ENCODE data around the gene PLEKHM3.
"Not testable (repeated sequence)": the region's sequence is repeated elsewhere in the genome, so short reads cannot be mapped to it uniquely, and the experiment has no call there.

PLEKHM3 gene

DNA sequence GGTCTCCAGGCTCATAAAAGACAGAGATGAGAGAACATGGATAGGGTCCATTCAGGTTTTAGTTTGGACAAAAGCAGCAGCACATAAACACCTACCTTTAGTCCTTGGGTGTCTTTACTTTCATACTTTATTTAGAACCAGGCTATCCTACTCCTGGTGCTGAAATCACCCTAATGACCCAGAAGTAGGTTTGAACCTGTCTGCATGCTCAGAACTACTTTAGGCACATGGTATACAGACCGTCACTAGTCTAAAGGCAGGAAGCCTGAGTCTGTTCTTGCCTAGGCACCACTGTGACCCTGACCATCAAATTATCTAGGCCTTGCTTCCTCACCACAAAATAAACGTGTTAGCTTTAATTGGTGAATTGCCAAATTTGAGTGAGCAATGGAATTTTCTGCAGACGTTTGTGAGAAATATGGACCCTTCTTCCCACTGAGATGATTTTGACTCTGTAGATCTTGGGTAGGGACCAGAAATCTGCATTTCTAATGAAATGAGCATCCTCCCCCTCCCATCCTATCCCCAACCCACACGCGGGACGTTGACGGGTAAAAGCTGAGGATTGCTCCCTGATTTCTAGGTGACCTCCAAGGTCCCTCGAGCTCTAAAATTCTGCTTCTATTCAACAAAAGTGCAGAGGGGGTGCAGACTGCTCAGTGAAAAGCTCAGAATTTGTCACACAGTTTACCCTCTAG lies 75.1 kb downstream of the PLEKHM3 start:
- no peak for DNase-seq (ENCODE audit: low read depth)

DNA sequence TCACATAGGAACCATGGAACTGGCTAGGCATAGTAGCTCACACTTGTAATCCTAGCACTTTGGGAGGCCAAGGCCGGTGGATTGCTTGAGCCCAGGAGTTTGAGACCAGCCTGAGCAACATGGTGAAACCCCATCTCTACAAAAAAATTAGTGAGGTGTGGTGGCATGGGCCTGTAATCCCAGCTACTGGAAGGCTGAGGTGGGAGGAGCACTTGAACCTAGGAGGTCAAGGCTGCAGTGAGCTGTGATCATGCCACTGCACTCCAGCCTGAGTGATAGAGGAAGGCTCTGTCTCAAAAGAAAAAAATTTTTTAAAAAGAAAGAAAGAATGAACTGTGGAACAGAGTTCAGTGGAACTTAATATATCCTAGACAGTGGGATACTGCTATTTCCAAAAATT lies 76.1 kb downstream of the PLEKHM3 start:
- DNase-seq (ENCODE audit: low read depth): not testable (repeated sequence)

DNA sequence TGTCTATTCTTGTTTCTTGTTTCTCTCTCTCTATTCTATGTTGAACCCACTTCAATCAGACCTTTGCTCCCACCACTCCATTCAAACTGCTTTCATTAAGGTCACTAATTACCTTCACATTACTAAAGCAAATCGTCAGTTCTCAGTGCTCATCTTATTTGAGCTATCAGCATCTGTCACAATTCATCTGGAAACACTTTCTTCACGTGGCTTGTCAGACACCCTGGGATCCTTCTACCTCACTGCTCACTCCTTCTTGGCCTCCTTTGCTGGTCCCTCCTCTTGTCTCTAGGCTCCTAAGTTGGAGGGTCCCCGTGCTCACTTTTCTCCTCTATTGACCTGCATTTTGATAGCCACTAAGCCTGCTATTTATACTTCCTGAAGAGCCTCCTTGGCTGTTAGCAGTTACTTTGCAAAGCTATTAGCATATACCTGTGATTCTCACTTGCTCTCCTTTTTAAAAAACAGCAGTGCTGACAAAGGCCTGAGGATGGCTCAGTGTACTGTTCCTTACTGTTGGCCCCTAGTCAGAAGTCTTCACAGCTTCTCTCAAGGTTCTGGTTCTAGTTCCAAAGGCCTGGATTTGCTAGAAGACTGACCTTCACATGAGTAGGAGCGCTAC lies 80.2 kb downstream of the PLEKHM3 start:
- DNase-seq (ENCODE audit: low read depth): no peak

DNA sequence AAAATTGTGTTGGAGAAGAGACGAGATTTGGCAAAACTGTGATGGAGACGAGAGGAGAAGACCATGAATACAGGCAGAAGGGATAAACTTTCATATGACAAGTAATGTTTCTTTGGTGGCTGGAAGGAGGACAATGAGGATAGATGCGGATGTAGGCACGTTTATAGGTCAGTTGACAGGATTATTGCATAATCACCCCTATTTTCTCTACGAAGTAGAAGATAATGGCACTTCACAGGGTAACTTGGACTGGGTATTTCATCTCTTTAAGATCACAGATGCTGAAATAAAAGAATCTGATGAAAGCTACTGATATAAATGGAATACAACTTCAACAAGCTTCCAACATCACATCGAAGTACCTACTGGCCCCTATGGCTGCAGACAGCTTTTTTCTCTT lies 81.0 kb downstream of the PLEKHM3 start:
- DNase-seq (ENCODE audit: low read depth): no peak

DNA sequence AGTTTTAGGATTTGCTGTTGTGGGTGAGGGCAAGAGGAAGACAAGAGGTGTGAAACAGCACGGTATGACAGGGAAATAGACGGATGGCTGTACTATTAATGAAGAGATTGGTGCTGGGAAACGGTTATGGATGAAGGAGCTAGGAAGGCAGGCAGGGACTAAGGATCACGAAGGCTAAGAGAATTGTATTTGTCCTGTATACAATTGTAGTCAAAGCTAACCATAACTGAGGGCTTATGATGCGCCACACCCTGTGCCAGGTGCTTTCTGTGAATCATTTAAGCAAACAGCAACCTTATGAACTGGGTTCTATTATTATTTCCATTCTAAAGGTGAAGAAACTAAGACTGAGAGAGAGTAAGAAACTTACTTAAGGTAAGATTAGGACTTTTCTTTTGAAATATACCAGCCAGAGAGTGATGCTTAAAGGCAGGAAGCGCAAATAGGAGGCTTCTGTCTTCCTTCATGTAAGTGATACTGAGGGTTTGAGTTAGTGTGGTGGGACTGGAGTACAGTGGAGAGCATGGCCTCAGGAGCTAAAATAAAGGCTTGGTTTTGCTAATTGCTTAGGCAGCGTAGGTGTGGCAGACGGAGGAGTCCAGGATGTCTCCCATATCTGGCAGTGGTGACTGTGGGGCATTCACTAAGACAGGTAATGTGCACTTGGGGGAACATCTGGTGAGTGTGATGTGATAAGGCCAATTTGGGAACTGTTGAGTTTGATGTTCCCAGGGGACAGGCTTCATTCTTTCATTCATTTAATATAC lies 85.8 kb downstream of the PLEKHM3 start:
- no peak for DNase-seq (ENCODE audit: low read depth)

DNA sequence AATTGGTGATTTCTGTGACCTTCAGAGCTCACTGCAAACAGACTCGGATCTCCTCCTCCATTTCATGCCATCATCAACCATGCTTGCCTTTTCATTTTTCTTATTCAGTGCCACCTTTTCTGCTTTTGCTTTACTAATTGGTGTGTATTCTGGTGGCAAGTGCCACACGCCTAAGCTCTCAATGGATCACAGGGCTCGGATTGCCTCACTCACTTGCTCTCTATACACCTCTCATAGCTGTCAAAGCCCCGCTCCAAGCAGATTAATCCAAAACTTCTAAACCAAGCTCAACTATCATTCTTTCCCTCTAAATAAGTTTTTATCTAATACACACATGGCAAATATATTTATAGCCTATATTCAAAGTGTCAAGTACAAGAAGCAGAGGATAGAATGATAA lies 86.4 kb downstream of the PLEKHM3 start:
- DNase-seq (ENCODE audit: low read depth): no peak

DNA sequence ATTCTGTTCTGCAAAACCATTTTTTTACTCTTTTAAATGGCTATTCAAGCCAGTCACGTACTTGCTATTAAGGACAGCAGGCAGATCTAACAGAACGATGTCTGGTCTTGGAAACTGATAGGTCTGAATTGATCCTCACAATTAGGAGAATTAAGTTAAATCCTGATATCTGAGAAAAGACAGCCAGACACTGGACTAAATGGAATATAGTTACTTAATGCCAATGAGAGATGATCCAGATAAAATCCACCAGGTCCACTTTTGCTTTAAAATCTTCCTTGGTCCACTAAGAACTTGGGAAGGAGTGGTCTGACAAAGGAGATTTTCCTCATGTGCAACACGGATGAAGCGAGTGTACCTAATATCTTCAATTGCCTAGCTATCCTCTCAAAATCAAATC lies 86.9 kb downstream of the PLEKHM3 start:
- DNase-seq (ENCODE audit: low read depth): no peak

DNA sequence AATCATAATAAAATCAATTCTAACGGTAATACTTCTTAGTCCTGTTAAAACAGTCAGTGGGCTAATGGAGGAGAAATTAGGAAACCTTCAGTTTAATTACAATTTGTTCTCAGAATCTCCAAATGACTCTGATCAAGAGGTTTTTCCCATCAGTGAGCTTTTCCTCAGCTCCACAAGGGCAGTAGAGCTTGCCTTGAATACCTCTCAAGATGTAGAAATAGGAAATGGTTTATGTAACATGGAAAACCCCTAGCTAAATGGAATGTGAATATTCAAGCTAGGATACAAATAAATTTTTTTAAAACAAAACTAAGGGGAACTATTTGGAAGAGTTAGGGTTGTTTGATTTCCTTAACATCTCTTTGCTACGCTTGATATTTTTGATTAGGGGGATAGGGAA lies 87.5 kb downstream of the PLEKHM3 start:
- no peak for DNase-seq (ENCODE audit: low read depth)

DNA sequence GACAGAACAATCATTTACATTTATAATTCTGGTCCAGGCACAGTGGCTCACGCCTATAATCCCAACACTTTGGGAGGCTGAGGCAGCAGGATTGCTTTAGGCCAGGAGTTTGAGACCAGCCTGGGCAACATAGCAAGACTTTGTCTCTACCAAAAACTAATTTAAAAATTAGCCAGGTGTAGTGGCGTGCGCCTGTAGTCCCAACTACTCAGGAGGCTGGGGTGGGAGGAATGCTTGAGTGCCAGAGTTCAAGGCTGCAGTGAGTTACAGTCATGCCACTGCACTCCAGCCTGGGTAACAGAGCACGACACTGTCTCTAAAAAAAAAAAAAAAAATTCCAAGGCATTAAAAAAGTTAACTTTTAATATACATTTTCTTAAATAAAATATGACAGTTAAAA lies 88.1 kb downstream of the PLEKHM3 start:
- DNase-seq (ENCODE audit: low read depth): no peak

DNA sequence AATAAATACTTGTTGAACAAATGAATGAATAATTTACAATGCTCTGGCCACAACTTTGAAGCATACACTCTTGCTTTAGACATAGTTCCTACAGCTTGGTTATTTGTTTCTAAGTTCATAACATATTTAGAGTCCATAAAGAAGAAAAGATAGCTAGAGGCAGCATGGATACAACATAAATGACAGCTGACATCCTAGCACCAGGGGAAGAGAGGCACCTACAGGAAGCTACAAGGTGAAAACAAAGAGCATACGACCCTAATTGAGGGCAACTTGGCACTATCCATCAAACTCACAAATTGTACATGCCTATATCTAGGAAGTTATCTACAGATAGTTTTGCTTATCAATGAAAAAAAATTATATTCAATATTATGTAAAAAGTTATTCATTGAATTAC lies 88.9 kb downstream of the PLEKHM3 start:
- no peak for DNase-seq (ENCODE audit: low read depth)

DNA sequence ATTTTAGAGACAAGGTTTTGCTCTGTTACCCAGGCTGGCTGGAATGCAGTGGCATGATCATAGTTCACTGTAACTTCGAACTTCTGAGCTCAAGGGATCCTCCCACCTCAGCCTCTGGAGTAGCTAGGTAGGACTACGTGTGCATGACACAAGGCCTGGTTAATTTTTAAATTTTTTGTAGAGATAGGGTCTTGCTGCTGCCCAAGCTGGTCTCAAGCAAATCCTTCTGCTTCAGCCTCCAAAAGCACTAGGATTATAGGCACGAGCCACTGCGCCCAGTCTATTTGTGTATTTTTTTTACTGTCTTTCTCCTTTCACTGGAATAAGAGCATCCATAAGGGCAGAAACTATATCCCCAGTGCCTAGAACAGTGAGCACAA lies 89.3 kb downstream of the PLEKHM3 start:
- DNase-seq (ENCODE audit: low read depth): no peak

DNA sequence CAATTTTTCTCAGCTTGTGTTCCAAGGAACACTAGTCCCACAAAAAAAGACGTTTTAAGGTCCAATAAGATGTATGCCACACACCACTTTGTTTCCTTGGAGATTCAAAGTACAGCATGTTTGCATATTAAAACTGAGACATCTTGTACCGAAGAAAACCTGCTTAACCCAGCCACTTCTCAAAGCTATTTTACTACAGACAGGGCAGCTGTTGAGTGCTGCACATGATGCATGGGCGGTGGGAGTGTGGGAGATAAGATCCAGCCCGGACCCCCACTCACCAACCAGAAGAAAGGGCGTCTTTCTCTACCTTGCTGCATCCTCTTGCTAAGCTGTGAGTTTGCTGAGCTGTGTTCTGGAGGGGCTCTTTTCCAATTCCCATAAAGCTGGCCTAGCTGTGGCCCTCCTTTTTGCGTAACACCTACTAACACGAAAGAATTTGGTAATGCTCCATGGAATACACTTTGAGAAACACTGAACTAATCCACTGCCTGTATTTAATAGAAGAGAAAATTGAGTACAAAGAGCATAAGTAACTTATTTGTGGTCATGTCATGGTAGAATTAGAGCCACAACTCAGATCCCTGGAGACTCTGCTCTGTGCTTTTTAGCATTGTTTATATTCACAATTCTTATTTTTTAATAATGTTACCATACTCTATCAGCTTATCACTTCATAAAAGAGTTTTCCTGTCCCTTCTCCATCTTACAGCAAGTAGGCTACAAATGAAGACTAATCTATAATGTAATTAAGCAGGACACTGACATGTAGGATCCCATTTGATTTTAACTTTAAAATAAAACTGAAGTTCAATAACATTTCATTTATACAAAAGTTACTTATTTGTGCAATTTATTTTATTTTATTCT lies 90.0 kb downstream of the PLEKHM3 start:
- DNase-seq (ENCODE audit: low read depth): no peak

DNA sequence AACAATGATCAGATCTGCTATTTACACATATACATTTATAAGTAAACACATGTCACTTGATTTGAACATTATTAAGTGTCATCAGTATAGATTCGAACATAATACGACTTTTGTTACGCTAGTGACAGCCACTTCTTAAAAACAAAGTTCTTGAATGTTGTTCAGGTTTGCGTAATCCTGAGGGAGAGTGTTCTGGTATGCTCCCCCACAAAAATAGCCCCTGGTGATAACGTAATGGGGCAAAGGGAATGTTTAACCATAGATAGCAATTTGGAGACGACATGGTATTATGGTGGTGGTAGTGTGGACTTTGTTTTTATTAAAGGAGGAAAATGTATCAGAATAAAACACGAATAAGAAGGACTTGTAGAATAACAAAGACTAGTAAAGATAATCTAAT lies 90.6 kb downstream of the PLEKHM3 start:
- DNase-seq (ENCODE audit: low read depth): no peak

DNA sequence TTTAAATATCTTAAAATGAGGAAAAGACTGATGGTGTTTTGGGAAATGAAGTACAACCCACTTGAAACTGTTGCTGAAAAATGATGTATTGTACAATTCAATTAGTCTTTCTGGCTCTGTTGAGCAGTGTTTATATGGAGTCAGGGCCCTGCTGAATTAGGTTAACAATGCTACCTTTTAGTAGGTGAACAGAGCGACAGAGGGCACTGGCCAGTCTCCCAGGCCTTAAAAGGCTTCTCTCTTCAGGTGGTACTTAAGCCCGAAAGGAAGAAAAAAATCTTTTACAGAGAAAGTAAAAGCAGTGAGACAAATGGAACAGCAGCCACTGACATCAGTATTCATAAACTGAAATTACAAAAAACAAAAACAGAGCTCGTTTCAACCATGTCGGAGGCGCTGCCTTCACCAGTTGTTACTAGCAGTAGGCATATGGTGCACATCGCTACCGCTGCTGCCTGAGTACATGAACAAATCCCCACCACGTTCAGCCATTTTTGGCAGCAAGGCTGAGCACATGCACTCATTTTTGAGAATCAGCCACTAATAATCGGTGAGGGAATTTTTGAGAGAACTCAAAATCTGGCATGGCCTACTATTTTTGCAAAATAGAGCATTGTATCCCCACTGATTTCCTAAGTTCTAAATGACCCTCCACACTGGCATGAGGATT lies 91.8 kb downstream of the PLEKHM3 start:
- no peak for DNase-seq (ENCODE audit: low read depth)

DNA sequence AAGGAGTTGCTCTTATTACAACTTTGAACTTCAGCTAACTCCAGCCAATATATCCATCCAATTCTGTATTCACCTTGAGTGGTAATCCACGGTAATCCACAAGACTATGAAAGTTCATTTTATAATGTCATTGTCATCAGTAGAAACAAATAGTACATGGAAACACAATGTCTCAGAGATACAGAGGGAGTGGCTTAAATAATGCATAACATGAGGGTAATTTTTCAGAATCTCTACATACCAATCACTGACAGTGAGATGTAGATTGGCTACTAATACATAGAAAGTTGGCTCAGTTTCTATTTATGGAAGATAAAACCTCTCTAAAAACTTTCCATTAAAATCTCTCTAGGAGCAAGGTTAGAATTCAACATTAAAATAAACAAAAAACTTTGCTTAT lies 93.2 kb downstream of the PLEKHM3 start:
- DNase-seq (ENCODE audit: low read depth): no peak

DNA sequence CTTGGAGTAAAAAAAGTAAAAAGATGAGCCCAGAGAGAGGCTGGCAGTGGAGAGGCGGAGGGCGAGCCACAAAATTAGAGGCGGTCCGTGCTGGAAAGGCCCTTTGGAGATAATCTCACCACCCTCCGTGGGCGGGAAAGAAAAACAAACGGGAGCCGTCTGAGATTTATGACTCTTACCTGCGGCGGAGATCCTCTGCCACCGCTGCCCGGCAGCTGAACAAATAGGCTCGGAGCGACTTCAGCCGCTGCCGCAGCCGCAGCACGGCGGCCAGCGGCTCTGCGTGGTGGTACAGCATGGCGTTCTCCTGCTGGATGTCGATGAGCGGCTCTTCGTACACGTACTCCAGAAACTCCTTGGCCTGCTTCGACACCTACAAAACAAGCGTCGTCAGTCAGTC lies 94.6 kb downstream of the PLEKHM3 start:
- no peak for DNase-seq (ENCODE audit: low read depth)

DNA sequence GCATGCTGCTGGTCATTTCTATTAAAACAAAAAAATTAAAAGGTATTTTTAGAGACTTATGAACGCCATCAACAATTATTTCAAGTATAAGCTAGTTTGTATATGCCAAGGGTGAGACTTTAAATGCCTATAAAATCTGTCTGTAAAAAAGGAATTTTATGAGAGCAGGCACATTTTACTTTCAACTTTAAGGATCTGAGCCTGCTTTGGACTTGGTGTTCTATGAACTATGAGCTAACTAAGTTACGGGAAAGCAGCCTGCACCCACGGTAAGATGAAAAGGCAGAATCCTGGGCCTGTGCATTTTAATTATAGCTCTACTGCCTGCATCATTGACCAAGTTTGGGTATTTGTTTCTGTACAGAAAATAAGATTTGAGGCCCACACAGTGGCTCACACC lies 95.4 kb downstream of the PLEKHM3 start:
- no peak for DNase-seq (ENCODE audit: low read depth)

DNA sequence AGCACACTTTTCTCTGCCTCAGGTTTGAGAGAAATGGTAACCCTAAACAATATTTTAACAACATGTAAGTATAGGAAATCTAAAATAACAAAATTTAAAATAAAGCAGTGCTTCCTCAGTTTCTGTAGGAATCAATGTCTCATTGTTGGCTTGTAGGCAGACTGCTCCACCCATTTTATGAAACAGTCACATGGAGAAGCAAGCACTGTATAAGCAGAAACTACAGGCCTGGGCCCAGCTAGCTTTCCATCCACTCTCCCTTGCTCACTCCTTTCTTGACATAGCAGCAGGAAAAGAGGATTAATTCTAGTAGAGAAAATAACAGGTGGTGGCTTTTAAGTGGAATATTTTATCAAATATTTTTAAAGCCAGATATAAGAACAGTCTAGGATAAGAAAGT lies 97.2 kb downstream of the PLEKHM3 start:
- no peak for DNase-seq (ENCODE audit: low read depth)

DNA sequence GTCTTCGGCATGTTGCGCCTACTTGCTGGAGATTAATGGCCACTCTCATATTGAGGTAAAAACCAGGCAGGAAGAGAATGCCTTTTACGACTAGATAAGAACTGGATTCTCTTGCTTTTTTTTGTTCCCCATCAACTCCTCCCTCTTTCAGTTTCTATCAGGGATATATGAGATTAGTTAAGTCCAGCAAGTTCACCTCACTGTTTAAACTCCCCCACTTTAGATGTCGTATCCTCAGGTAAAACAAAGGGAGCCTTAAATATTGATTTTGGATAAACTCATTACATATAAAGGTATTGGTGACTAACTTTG lies 98.4 kb downstream of the PLEKHM3 start:
- DNase-seq (ENCODE audit: low read depth): no peak

DNA sequence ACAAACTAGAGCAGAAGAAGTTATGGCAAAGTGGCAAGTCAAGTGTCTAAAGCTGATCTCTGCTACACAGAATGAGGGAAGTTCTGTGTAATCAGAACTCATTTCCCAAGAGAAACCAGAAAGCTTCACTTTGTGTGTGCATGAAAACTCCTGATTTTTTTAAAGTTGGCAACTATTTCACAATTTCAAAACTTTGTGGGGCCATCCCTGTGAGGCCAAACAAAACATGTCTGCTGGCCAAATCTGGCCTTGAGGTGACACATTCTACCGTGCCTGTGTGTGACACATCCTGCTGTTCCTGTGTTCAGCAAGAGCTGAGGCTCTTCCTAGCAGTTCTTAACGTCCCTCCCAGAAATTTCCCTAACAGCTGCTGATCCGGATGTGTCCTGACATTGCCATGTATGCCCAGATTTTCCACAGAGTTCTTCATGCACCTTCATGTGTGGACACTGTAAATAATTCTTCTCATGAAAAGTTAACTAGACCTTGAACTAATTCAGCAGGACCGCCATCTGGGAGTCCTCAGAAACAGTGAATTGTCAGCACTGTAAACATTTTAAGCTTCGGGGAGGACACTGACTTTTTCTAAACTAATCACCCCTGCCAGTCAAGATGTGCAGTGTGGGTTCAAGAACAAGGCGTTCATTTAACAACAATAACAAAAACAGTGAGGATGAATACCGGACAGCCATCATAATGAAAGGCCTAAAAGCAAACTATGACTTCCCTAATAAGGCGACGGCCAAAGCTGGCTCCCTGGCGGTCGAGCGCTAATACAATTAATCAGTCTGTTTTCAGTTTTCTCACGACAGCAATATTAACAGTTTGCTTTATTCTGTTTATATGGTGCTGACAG lies 99.0 kb downstream of the PLEKHM3 start:
- DNase-seq (ENCODE audit: low read depth): peak; percentile 56

DNA sequence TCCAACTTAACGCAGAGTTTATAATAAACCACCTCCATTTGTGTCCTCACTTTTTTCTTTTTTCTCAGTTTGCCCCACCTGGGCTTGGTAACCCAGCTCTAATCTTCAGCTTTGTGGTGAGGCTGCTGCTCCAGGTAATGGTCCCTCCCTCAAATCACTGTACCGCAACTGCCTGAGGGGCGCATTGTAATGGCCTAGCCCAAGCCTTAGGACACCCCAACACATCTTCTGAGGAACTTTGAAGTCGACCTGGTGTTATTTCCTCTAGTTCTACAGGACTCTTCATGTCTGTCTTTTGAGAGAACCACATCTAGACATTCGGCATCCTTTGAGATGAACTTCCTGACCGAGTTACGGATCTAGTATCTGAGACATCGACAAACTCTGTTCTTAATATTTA lies 99.7 kb downstream of the PLEKHM3 start:
- DNase-seq (ENCODE audit: low read depth): no peak
